Measurements from ENCODE around the gene FKBP1C.

FKBP1C gene

GRCh38 chr6:63245420-63245819 is 34.2 kb downstream of the FKBP1C start:
- H3K4me3 ChIP-seq (ENCODE audit: low read depth, low read length) = no peak overlapping the region
- TF ChIP-seq, protein P1, sequence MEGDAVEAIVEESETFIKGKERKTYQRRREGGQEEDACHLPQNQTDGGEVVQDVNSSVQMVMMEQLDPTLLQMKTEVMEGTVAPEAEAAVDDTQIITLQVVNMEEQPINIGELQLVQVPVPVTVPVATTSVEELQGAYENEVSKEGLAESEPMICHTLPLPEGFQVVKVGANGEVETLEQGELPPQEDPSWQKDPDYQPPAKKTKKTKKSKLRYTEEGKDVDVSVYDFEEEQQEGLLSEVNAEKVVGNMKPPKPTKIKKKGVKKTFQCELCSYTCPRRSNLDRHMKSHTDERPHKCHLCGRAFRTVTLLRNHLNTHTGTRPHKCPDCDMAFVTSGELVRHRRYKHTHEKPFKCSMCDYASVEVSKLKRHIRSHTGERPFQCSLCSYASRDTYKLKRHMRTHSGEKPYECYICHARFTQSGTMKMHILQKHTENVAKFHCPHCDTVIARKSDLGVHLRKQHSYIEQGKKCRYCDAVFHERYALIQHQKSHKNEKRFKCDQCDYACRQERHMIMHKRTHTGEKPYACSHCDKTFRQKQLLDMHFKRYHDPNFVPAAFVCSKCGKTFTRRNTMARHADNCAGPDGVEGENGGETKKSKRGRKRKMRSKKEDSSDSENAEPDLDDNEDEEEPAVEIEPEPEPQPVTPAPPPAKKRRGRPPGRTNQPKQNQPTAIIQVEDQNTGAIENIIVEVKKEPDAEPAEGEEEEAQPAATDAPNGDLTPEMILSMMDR (IDR thresholded peaks at IDR 0.05; ENCODE audit: control insufficient read depth, extremely low read depth, insufficient read depth) = no peak
- DNase-seq (ENCODE audit: low read depth) = no peak

GRCh38 chr6:63245909-63246308 is 34.6 kb downstream of the FKBP1C start:
- no peak for DNase-seq (ENCODE audit: low read depth)
- H3K4me3 ChIP-seq (ENCODE audit: low read depth, low read length) = no peak overlapping the region
- TF ChIP-seq, protein P1 (IDR thresholded peaks at IDR 0.05; ENCODE audit: control insufficient read depth, extremely low read depth, insufficient read depth) = no peak

DNA sequence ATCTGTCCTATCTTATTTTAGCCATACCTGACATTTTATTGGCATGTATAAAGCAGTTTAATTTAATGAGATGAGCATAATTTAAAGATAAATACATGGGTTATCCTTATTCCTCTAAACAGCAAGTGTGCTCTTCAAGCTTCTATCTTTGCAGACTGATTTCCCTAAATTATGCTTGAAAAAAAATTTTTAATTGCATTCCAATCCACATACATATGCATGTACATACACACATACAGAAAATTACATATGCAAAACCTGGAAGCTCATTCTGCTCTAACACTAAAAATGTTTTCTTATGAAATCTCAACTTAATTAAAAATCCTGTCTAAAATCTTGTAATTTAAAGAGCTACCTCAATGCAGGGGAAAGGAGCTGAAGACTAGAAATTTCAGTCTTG is 35.3 kb downstream of the FKBP1C start:
- H3K4me3 ChIP-seq (ENCODE audit: low read depth, low read length) = no peak overlapping the region
- TF ChIP-seq, protein P1 (IDR thresholded peaks at IDR 0.05; ENCODE audit: control insufficient read depth, extremely low read depth, insufficient read depth) = no peak
- no peak for DNase-seq (ENCODE audit: low read depth)

DNA sequence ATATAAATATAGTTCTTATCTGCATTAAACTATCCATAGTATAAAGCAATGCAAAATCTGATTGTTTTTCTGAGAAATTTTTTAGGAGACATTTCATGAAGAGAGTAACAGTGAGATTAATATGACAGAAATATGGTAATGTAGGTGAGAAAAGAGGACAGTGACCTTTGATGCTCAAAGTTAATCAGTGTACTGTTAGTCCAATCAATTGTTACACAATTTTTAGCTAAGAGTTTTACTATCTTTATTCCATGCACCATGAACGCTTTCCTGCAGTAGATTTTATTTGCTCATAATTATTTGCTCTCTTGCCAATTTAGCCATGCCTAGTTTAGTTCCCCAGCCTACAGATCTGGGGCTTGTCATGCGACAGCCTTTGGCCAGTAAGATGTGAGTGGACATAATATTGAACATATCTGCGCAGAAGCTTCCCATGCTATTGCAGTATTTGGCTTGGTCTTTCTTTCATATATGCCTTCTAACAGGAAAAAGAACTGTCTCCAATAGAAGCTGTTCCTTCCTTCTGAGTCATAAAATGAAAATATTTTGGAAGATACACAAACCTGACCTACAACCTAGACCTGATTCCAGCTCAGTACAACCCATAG is 38.7 kb downstream of the FKBP1C start:
- no peak overlapping the region for H3K4me3 ChIP-seq (ENCODE audit: low read depth, low read length)
- TF ChIP-seq, protein P1 (IDR thresholded peaks at IDR 0.05; ENCODE audit: control insufficient read depth, extremely low read depth, insufficient read depth) = no peak
- no peak for DNase-seq (ENCODE audit: low read depth)

DNA sequence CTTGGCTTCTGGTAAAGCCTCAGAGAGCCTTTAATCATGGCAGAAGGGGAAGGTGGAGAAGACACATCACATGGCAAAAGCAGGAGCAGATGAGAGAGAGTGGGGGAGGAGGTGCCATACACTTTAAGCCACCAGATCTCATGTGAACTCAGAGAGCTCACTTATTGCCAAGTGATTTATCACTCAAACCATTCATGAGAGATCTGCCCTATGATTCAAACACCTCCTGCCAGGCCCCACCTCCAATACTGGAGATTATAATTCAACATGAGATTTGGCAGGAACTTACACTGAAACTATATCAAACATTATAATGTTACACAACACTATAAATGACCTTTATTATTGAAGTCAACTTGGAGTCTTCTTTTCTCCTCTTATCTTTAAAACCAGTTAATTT is 47.9 kb downstream of the FKBP1C start:
- no peak for DNase-seq (ENCODE audit: low read depth)
- TF ChIP-seq, protein P1 (IDR thresholded peaks at IDR 0.05; ENCODE audit: control insufficient read depth, extremely low read depth, insufficient read depth) = no peak
- H3K4me3 ChIP-seq (ENCODE audit: low read depth, low read length) = no peak overlapping the region

DNA sequence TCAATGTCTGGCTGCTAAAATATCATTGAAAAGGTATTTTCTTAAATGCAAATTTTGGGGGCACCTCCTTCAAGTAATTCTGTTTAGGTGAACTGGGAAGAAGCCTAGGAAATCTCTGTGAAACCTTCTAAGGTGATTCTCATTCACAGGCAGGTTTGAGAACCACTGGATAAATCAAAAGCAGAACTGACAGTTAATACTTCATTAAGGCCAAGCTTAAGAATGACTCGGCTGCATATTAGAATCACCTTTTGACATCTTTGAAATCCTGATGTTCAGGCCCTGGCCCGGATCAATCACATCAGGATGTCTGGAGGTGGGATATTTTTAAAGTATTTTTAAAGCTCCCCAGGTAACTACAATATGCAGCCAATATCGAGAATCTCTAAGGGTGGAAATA is 50.6 kb downstream of the FKBP1C start:
- no peak overlapping the region for H3K4me3 ChIP-seq (ENCODE audit: low read depth, low read length)
- TF ChIP-seq, protein P1 (IDR thresholded peaks at IDR 0.05; ENCODE audit: control insufficient read depth, extremely low read depth, insufficient read depth) = no peak
- no peak for DNase-seq (ENCODE audit: low read depth)
